Measurements from ENCODE around the gene FNIP2. TPM values are rescaled to one million over a fixed set of nuclear protein-coding genes. Genes with fewer than 3 reads are reported as not detected.

FNIP2 gene
- total RNA-seq, 1 experiment from 2014 or later: 0.56 TPM

GRCh38 chr4:158767451-158767850 is 1.4 kb upstream of the FNIP2 start:
- H3K27me3 ChIP-seq (ENCODE audit: low read length): no peaks in the 10 kb centered on the region
- H3K27ac ChIP-seq (ENCODE audit: low read length): no peak overlapping the region
- H3K9me3 ChIP-seq (ENCODE audit: low read length): no peaks in the 10 kb centered on the region
- no peak for DNase-seq
- 0 out of 2 replicates have a peak, but pooled peaks cover 2% of the 10 kb centered on the region for H3K4me1 ChIP-seq (ENCODE audit: low read length)
- H3K9me2 ChIP-seq (replicated peaks; ENCODE audit: insufficient read depth, low read length): no peaks in the 10 kb centered on the region
- H3K4me2 ChIP-seq (ENCODE audit: low read depth, low read length, poor library complexity, severe bottlenecking): no peak overlapping the region
- H3K36me3 ChIP-seq (ENCODE audit: insufficient read depth, low read length): no peaks in the 10 kb centered on the region
- H4K20me1 ChIP-seq (ENCODE audit: insufficient read depth, low read depth, low read length): no peaks in the 10 kb centered on the region
- H2AFZ ChIP-seq (ENCODE audit: low read length): no peak overlapping the region
- H3K9ac ChIP-seq (ENCODE audit: low read length): no peak overlapping the region
- H3K4me3 ChIP-seq (ENCODE audit: low read length): no peak overlapping the region
- no peaks in the 10 kb centered on the region for H3K79me2 ChIP-seq (ENCODE audit: low read length)

GRCh38 chr4:158769175-158769921 is 522 bp downstream of the FNIP2 start:
- peak overlapping the region; percentile 11; the same call in 1 of the 2 replicates for H3K4me3 ChIP-seq (ENCODE audit: low read length)
- no peaks in the 10 kb centered on the region for H3K9me3 ChIP-seq (ENCODE audit: low read length)
- no peaks in the 10 kb centered on the region for H3K27me3 ChIP-seq (ENCODE audit: low read length)
- H3K9ac ChIP-seq (ENCODE audit: low read length): no peak overlapping the region
- DNase-seq: no peak
- peak overlapping the region; percentile 22 for H3K4me2 ChIP-seq (ENCODE audit: low read depth, low read length, poor library complexity, severe bottlenecking)
- no peaks in the 10 kb centered on the region for H3K36me3 ChIP-seq (ENCODE audit: insufficient read depth, low read length)
- no peak overlapping the region for H2AFZ ChIP-seq (ENCODE audit: low read length)
- H3K27ac ChIP-seq (ENCODE audit: low read length): no peak overlapping the region
- H3K9me2 ChIP-seq (replicated peaks; ENCODE audit: insufficient read depth, low read length): no peaks in the 10 kb centered on the region
- H3K4me1 ChIP-seq (ENCODE audit: low read length): 0 out of 2 replicates have a peak, but pooled peaks cover 2% of the 10 kb centered on the region
- no peaks in the 10 kb centered on the region for H3K79me2 ChIP-seq (ENCODE audit: low read length)
- no peaks in the 10 kb centered on the region for H4K20me1 ChIP-seq (ENCODE audit: insufficient read depth, low read depth, low read length)

GRCh38 chr4:158770671-158771070 is 1.8 kb downstream of the FNIP2 start:
- Histone ChIP-seq H3K4me2 (ENCODE audit: low read depth, low read length, poor library complexity, severe bottlenecking) (no peak overlapping the region), H2AFZ (ENCODE audit: low read length) (no peak overlapping the region), H3K79me2 (ENCODE audit: low read length) (no peaks in the 10 kb centered on the region), H3K9ac (ENCODE audit: low read length) (no peak overlapping the region), H3K4me1 (ENCODE audit: low read length) (0 out of 2 replicates have a peak, but pooled peaks cover 2% of the 10 kb centered on the region), H3K27ac (ENCODE audit: low read length) (no peak overlapping the region), H3K9me3 (ENCODE audit: low read length) (no peaks in the 10 kb centered on the region), H3K36me3 (ENCODE audit: insufficient read depth, low read length) (no peaks in the 10 kb centered on the region), H3K4me3 (ENCODE audit: low read length) (no peak overlapping the region), H3K9me2 (replicated peaks; ENCODE audit: insufficient read depth, low read length) (no peaks in the 10 kb centered on the region), H3K27me3 (ENCODE audit: low read length) (no peaks in the 10 kb centered on the region), H4K20me1 (ENCODE audit: insufficient read depth, low read depth, low read length) (no peaks in the 10 kb centered on the region)
- DNase-seq: no peak

- Histone ChIP-seq H3K4me3 (ENCODE audit: low read length) (no peak overlapping the region), H3K27ac (ENCODE audit: low read length) (no peak overlapping the region), H3K4me2 (ENCODE audit: low read depth, low read length, poor library complexity, severe bottlenecking) (no peak overlapping the region), H3K9ac (ENCODE audit: low read length) (no peak overlapping the region), H3K79me2 (ENCODE audit: low read length) (no peaks in the 10 kb centered on the region), H2AFZ (ENCODE audit: low read length) (no peak overlapping the region), H3K9me2 (replicated peaks; ENCODE audit: insufficient read depth, low read length) (no peaks in the 10 kb centered on the region), H3K36me3 (ENCODE audit: insufficient read depth, low read length) (no peaks in the 10 kb centered on the region), H3K27me3 (ENCODE audit: low read length) (no peaks in the 10 kb centered on the region), H3K9me3 (ENCODE audit: low read length) (no peaks in the 10 kb centered on the region), H4K20me1 (ENCODE audit: insufficient read depth, low read depth, low read length) (no peaks in the 10 kb centered on the region), H3K4me1 (ENCODE audit: low read length) (0 out of 2 replicates have a peak, but pooled peaks cover 2% of the 10 kb centered on the region)
- no peak for DNase-seq
Observed at GRCh38 chr4:158771776-158772175, 3.0 kb downstream of the FNIP2 start.

GRCh38 chr4:158775091-158775651 is 6.3 kb downstream of the FNIP2 start:
- Histone ChIP-seq H3K79me2 (ENCODE audit: low read length) (no peaks in the 10 kb centered on the region), H3K4me3 (ENCODE audit: low read length) (no peak overlapping the region), H3K4me2 (ENCODE audit: low read depth, low read length, poor library complexity, severe bottlenecking) (no peak overlapping the region), H3K9me3 (ENCODE audit: low read length) (no peaks in the 10 kb centered on the region), H3K27me3 (ENCODE audit: low read length) (no peaks in the 10 kb centered on the region), H3K4me1 (ENCODE audit: low read length) (peaks cover 7% of the 10 kb centered on the region), H3K27ac (ENCODE audit: low read length) (no peak overlapping the region), H4K20me1 (ENCODE audit: insufficient read depth, low read depth, low read length) (no peaks in the 10 kb centered on the region), H2AFZ (ENCODE audit: low read length) (no peak overlapping the region), H3K9me2 (replicated peaks; ENCODE audit: insufficient read depth, low read length) (no peaks in the 10 kb centered on the region), H3K36me3 (ENCODE audit: insufficient read depth, low read length) (no peaks in the 10 kb centered on the region), H3K9ac (ENCODE audit: low read length) (no peak overlapping the region)
- no peak for DNase-seq

- DNase-seq: no peak
- no peaks in the 10 kb centered on the region for H4K20me1 ChIP-seq (ENCODE audit: insufficient read depth, low read depth, low read length)
- H3K79me2 ChIP-seq (ENCODE audit: low read length): no peaks in the 10 kb centered on the region
Observed at GRCh38 chr4:158776106-158776505, 7.3 kb downstream of the FNIP2 start.

GRCh38 chr4:158777423-158778155 is 8.8 kb downstream of the FNIP2 start:
- peaks cover 7% of the 10 kb centered on the region for H3K4me1 ChIP-seq (ENCODE audit: low read length)
- no peaks in the 10 kb centered on the region for H3K79me2 ChIP-seq (ENCODE audit: low read length)
- H3K27me3 ChIP-seq (ENCODE audit: low read length): no peaks in the 10 kb centered on the region
- H3K9me2 ChIP-seq (replicated peaks; ENCODE audit: insufficient read depth, low read length): no peaks in the 10 kb centered on the region
- H3K36me3 ChIP-seq (ENCODE audit: insufficient read depth, low read length): no peaks in the 10 kb centered on the region
- H2AFZ ChIP-seq (ENCODE audit: low read length): no peak overlapping the region
- H3K4me3 ChIP-seq (ENCODE audit: low read length): no peak overlapping the region
- no peaks in the 10 kb centered on the region for H3K9me3 ChIP-seq (ENCODE audit: low read length)
- no peak for DNase-seq
- no peak overlapping the region for H3K27ac ChIP-seq (ENCODE audit: low read length)
- no peak overlapping the region for H3K9ac ChIP-seq (ENCODE audit: low read length)
- peak overlapping the region; percentile 4 for H3K4me2 ChIP-seq (ENCODE audit: low read depth, low read length, poor library complexity, severe bottlenecking)
- no peaks in the 10 kb centered on the region for H4K20me1 ChIP-seq (ENCODE audit: insufficient read depth, low read depth, low read length)

More at GRCh38 chr4:158776106-158776505, 7.3 kb downstream of the FNIP2 start:
- Histone ChIP-seq H3K36me3 (ENCODE audit: insufficient read depth, low read length) (no peaks in the 10 kb centered on the region), H3K4me3 (ENCODE audit: low read length) (no peak overlapping the region), H3K4me1 (ENCODE audit: low read length) (peaks cover 7% of the 10 kb centered on the region), H3K9me2 (replicated peaks; ENCODE audit: insufficient read depth, low read length) (no peaks in the 10 kb centered on the region), H3K9ac (ENCODE audit: low read length) (no peak overlapping the region), H3K27ac (ENCODE audit: low read length) (no peak overlapping the region), H3K9me3 (ENCODE audit: low read length) (no peaks in the 10 kb centered on the region), H3K4me2 (ENCODE audit: low read depth, low read length, poor library complexity, severe bottlenecking) (no peak overlapping the region), H2AFZ (ENCODE audit: low read length) (no peak overlapping the region), H3K27me3 (ENCODE audit: low read length) (no peaks in the 10 kb centered on the region)

GRCh38 chr4:158778156-158778711 is 9.4 kb downstream of the FNIP2 start:
- H4K20me1 ChIP-seq (ENCODE audit: insufficient read depth, low read depth, low read length): no peaks in the 10 kb centered on the region
- H2AFZ ChIP-seq (ENCODE audit: low read length): no peak overlapping the region
- no peaks in the 10 kb centered on the region for H3K9me3 ChIP-seq (ENCODE audit: low read length)
- peak overlapping the region; percentile 4 for H3K4me2 ChIP-seq (ENCODE audit: low read depth, low read length, poor library complexity, severe bottlenecking)
- no peak for DNase-seq
- H3K36me3 ChIP-seq (ENCODE audit: insufficient read depth, low read length): no peaks in the 10 kb centered on the region
- peaks cover 7% of the 10 kb centered on the region for H3K4me1 ChIP-seq (ENCODE audit: low read length)
- no peak overlapping the region for H3K9ac ChIP-seq (ENCODE audit: low read length)
- H3K9me2 ChIP-seq (replicated peaks; ENCODE audit: insufficient read depth, low read length): no peaks in the 10 kb centered on the region
- H3K79me2 ChIP-seq (ENCODE audit: low read length): no peaks in the 10 kb centered on the region
- H3K27ac ChIP-seq (ENCODE audit: low read length): no peak overlapping the region
- H3K4me3 ChIP-seq (ENCODE audit: low read length): no peak overlapping the region
- H3K27me3 ChIP-seq (ENCODE audit: low read length): no peaks in the 10 kb centered on the region

Data from Karpas-422 (cell line).